Fibroblast of lung (primary cell): ENCODE measurements around the gene UBL4B.

Experiments used
- CTCF ChIP-seq, 2 donors: IDR thresholded peaks in 1 of 2; conservative IDR thresholded peaks in 1 of 2; 1 replicate in 1 of 2; 2 replicates in 1 of 2; pipeline ENCODE4 v1.5.1; 2011 to 2012; ENCODE audit warnings: low read length in 2 of 2, control low read depth in 1 of 2, inconsistent platforms in 1 of 2, low read depth in 1 of 2, mild to moderate bottlenecking in 1 of 2
- EZH2 ChIP-seq: IDR thresholded peaks from 2 replicates; pipeline ENCODE4 v1.5.1; 2012; ENCODE audit warnings: low read length, control low read depth, mild to moderate bottlenecking; ENCODE audit errors: missing control alignments

GRCh38 chr1:110088739-110089316 lies 23.4 kb upstream of the UBL4B start:
- TF ChIP-seq CTCF (conservative IDR thresholded peaks at IDR 0.05 in 1 of 2, IDR thresholded peaks at IDR 0.05 in 1 of 2; ENCODE audit: low read depth in 1 of 2, low read length in 2 of 2) (no peak), EZH2 (no peak)
